Uterus (tissue), 4 donors: ENCODE data around the gene ADGRE1. TPM values are rescaled to one million over a fixed set of nuclear protein-coding genes. Genes with fewer than 3 reads are reported as not detected.
"Not testable (repeated sequence)": the region's sequence is repeated elsewhere in the genome, so short reads cannot be mapped to it uniquely, and the experiment has no call there.

Experiments used
- DNase-seq, 2 donors: peaks; one replicate each; pipeline ENCODE4 v3.0.0-alpha.2; 2019 to 2020
- H3K27ac ChIP-seq, 2 donors: fragments of 200-600 bp; sonication (generic); 1 replicate in 1 of 2; 2 replicates in 1 of 2; pipeline ENCODE4 v1.5.1; 2016 to 2018
- H3K27me3 ChIP-seq, 2 donors: fragments of 200-600 bp; sonication (generic); one replicate each; pipeline ENCODE4 v1.5.1; 2018 to 2019; ENCODE audit warnings: control low read depth in 1 of 2
- H3K36me3 ChIP-seq, 2 donors: fragments of 200-600 bp; sonication (generic); one replicate each; pipeline ENCODE4 v1.5.1; 2019; ENCODE audit warnings: control low read depth in 1 of 2
- H3K4me1 ChIP-seq, 2 donors: fragments of 200-600 bp; sonication (generic); one replicate each; pipeline ENCODE4 v1.5.1; 2018 to 2019; ENCODE audit warnings: control low read depth in 1 of 2
- H3K4me3 ChIP-seq, 2 donors: fragments of 200-600 bp; sonication (generic); 1 replicate in 1 of 2; 2 replicates in 1 of 2; pipeline ENCODE4 v1.5.1; 2018 to 2019; ENCODE audit warnings: mild to moderate bottlenecking in 1 of 2
- H3K9me3 ChIP-seq, 2 donors: fragments of 200-600 bp; sonication (generic); one replicate each; pipeline ENCODE4 v1.5.1; 2019; ENCODE audit warnings: control low read depth in 1 of 2
- POLR2A ChIP-seq, 2 donors: fragments of 450-650 bp; IDR thresholded peaks; one replicate each; pipeline ENCODE4 v1.6.1; 2016; ENCODE audit warnings: antibody characterized with exemption in 2 of 2, mild to moderate bottlenecking in 1 of 2, moderate library complexity in 1 of 2
- intact Hi-C: fragments of 100-400 bp; cut with DNase I; formaldehyde crosslinking; loops from one replicate; pipeline ENCODE4 v1.15.1; 2023; ENCODE audit warnings: low total_unique reads
- total RNA-seq, 4 donors: library from RNA; depleted of rRNA in 3 of 4; stranded (reverse); fragments of >200 nt in 3 of 4; gene quantifications; one replicate each; pipeline versions ENCODE4 v1.1.0 to v1.2.4, GENCODE V29; 2014 to 2023
- TF ChIP-seq, protein P1 (sequence below), 4 experiments: fragments of 200-600 bp in 2 of 4; fragments of 450-650 bp in 2 of 4; sonication (generic) in 2 of 4; IDR thresholded peaks; one replicate each; pipeline ENCODE4 v1.5.1; 2016 to 2019; ENCODE audit warnings: antibody characterized with exemption in 4 of 4, mild to moderate bottlenecking in 2 of 4, moderate library complexity in 1 of 4
- donor health status: DM: yes; HTN: yes; CAD: no.

ADGRE1 gene
- total RNA-seq, 4 donors from 2014 or later = 0.21 to 1.0 TPM; not detected in 2

DNA sequence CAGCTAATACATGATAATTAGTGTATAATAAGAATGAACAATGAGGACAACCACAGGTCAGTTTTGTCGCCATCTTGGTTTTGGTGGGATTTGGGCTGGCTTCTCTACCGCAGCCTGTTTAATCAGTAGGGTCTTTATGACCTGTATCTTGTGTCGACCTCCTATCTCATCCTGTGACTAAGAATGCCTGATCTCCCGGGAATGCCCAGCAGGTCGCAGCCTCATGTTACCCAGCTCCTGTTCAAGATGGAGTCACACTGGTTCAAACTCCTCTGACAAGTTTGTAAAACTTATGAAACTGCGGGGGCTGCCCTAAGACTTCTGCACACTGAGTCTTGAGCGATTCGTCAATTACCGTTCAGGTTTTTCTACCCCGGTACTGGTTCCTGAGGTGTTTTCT, 21.5 kb upstream of the ADGRE1 start:
- H3K4me1 ChIP-seq = no peaks in the 10 kb centered on the region
- H3K36me3 ChIP-seq = no peaks in the 10 kb centered on the region
- no peak overlapping the region for H3K27ac ChIP-seq
- intact Hi-C loops = no loop called here
- H3K9me3 ChIP-seq = no peaks in the 10 kb centered on the region
- TF ChIP-seq, protein P1, sequence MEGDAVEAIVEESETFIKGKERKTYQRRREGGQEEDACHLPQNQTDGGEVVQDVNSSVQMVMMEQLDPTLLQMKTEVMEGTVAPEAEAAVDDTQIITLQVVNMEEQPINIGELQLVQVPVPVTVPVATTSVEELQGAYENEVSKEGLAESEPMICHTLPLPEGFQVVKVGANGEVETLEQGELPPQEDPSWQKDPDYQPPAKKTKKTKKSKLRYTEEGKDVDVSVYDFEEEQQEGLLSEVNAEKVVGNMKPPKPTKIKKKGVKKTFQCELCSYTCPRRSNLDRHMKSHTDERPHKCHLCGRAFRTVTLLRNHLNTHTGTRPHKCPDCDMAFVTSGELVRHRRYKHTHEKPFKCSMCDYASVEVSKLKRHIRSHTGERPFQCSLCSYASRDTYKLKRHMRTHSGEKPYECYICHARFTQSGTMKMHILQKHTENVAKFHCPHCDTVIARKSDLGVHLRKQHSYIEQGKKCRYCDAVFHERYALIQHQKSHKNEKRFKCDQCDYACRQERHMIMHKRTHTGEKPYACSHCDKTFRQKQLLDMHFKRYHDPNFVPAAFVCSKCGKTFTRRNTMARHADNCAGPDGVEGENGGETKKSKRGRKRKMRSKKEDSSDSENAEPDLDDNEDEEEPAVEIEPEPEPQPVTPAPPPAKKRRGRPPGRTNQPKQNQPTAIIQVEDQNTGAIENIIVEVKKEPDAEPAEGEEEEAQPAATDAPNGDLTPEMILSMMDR (IDR thresholded peaks at IDR 0.05) = no peak
- no peak for TF ChIP-seq POLR2A (IDR thresholded peaks at IDR 0.05)
- DNase-seq = no peak
- no peaks in the 10 kb centered on the region for H3K27me3 ChIP-seq
- H3K4me3 ChIP-seq = no peak overlapping the region

DNA sequence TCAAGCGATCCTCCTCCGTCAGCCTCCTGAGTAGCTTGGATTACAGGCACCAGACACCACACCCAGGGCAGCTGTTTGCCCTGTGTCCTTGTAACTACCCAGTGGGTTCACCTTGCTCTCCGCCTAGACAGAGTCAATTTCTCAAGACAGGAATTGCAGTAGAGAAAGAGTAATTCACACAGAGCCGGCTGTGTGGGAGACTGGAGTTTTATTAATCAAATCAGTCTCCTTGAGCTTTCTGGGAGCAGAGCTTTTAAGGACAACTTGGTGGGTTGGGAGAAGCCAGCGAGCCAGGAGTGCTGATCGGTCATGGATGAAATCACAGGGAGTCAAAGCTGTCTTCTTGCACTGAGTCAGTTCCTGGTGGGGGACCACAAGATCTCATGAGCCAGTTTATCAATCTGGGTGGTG, 20.6 kb upstream of the ADGRE1 start:
- H3K9me3 ChIP-seq = no peaks in the 10 kb centered on the region
- TF ChIP-seq POLR2A (IDR thresholded peaks at IDR 0.05) = no peak
- TF ChIP-seq, protein P1 (IDR thresholded peaks at IDR 0.05) = no peak
- no peak overlapping the region for H3K4me3 ChIP-seq
- no peaks in the 10 kb centered on the region for H3K27me3 ChIP-seq
- no peak for DNase-seq
- H3K27ac ChIP-seq = no peak overlapping the region
- no peaks in the 10 kb centered on the region for H3K36me3 ChIP-seq
- H3K4me1 ChIP-seq = no peaks in the 10 kb centered on the region
- intact Hi-C loops = no loop called here

DNA sequence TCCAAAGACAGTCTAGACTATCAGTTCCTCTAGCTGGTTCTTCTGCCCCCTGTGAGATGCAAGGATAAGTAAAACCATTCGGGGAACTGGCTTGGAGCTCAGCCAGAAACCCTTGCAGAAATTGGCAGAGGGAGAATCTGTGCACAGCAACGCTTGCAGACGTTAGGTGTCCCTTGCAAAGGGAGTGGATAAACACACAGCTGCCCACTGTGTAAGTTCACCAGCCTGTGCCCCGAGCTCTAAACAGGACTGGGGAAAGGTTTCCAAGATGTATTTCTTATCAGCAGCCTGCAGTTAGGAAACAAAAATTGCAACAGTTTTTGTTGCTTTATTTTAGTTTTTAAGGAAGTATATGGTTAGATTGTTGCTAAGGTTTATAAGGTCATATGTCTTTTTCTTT, 19.0 kb upstream of the ADGRE1 start:
- Histone ChIP-seq H3K27me3 (no peaks in the 10 kb centered on the region), H3K9me3 (no peaks in the 10 kb centered on the region), H3K27ac (no peak overlapping the region), H3K4me1 (no peaks in the 10 kb centered on the region), H3K4me3 (no peak overlapping the region), H3K36me3 (no peaks in the 10 kb centered on the region)
- no peak for TF ChIP-seq POLR2A (IDR thresholded peaks at IDR 0.05)
- TF ChIP-seq, protein P1 (IDR thresholded peaks at IDR 0.05) = no peak
- intact Hi-C loops = no loop called here
- DNase-seq = no peak

DNA sequence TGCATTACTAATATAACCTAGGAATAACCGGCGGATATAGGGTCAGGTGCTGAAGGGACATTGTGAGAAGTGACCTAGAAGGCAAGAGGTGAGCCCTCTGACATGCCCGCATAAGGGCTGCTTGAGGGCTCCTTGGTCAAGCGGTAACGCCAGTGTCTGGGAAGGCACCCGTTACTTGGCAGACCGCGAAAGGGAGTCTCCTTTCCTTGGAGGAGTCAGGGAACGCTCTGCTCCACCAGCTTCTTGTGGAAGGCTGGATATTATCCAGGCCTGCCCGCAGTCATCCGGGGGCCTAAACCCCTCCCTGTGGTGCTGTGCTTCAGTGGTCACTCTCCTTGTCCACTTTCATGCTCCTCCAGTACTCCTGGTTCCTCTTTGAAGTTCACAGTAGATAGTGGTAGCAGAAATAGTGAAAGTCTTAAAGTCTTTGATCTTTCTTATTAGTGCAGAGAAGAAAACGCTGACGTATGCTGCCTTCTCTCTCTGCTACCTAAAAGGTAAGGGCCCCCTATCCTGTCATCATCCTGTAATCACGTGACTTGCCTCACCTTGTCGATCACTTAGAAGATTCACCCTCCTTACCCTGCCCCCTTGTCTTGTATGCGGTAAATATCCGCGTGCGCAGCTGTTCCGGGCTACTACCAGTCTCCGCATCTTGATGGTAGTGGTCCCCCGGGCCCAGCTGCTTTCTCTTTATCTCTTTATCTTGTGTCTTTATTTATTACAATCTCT, 18.1 kb upstream of the ADGRE1 start:
- H3K36me3 ChIP-seq, H3K9me3 ChIP-seq, DNase-seq, intact Hi-C loops, H3K4me1 ChIP-seq, H3K27me3 ChIP-seq, H3K4me3 ChIP-seq, H3K27ac ChIP-seq: not testable (repeated sequence)

DNA sequence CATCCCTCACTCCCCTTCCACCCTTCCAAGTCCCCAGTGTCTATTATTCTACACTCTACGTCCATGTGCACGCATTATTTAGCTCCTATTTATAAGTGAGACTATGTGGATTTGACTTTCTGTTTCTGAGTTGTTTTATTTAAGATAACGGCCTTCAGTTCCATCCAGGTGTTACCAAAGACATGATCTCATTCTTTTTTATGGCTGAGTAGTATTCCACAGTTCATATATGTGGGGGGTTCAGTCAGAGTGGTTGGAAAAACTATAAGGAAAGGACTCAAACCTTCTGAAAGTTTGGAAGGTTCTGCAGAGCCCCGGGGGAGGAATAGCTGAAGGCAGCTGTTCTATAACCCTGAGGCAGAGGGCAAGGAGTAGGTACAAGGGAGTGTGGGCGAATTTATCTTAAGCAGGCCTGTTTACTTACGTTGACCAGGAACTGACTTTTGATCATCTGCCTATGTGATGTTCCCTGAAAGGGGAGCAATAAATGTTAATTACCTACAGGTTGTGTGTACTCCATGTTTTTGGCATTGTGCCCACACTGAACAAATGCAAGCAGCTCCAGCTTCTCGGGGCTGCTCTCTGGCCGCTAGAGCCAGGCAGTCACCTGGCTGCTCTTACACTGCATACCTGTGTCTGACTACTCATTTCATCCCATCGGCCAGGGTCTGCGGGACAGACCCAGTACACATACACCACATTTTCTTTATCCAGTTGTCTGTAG, 13.5 kb upstream of the ADGRE1 start:
- TF ChIP-seq POLR2A (IDR thresholded peaks at IDR 0.05) = no peak
- TF ChIP-seq, protein P1 (IDR thresholded peaks at IDR 0.05) = no peak
- H3K4me1 ChIP-seq = no peaks in the 10 kb centered on the region
- intact Hi-C loops = no loop called here
- H3K9me3 ChIP-seq = no peaks in the 10 kb centered on the region
- no peak for DNase-seq
- H3K4me3 ChIP-seq = no peak overlapping the region
- no peaks in the 10 kb centered on the region for H3K27me3 ChIP-seq
- no peaks in the 10 kb centered on the region for H3K36me3 ChIP-seq
- no peak overlapping the region for H3K27ac ChIP-seq
